Osteoblast (primary cell): ENCODE data around the gene REEP5. TPM values are rescaled to one million over a fixed set of nuclear protein-coding genes. Genes with fewer than 3 reads are reported as not detected.
"Not testable (repeated sequence)": the region's sequence is repeated elsewhere in the genome, so short reads cannot be mapped to it uniquely, and the experiment has no call there.

Experiments
- DNase-seq: peaks from one replicate; pipeline ENCODE4 v3.0.0; 2011; ENCODE audit warnings: low spot score, mixed read lengths; ENCODE audit not compliant: insufficient read length; ENCODE audit errors: missing footprints
- H2AFZ ChIP-seq: 2 replicates; pipeline ENCODE4 v1.6.0; 2011; ENCODE audit warnings: mild to moderate bottlenecking, low read length
- H3K27ac ChIP-seq: 2 replicates; pipeline ENCODE4 v1.5.1; 2011; ENCODE audit warnings: mild to moderate bottlenecking, low read depth, low read length, moderate library complexity
- H3K27me3 ChIP-seq: 2 replicates; pipeline ENCODE4 v1.6.0; 2012; ENCODE audit warnings: mild to moderate bottlenecking, control low read depth, inconsistent platforms, low read length, moderate library complexity; ENCODE audit not compliant: insufficient read depth
- H3K36me3 ChIP-seq: 2 replicates; pipeline ENCODE4 v1.5.1; 2011; ENCODE audit warnings: mild to moderate bottlenecking, low read length, control low read depth, moderate library complexity; ENCODE audit not compliant: insufficient read depth
- H3K4me1 ChIP-seq: 2 replicates; pipeline ENCODE4 v1.5.1; 2011; ENCODE audit warnings: mild to moderate bottlenecking, low read length, control low read depth, moderate library complexity; ENCODE audit not compliant: insufficient read depth
- H3K4me2 ChIP-seq: 2 replicates; pipeline ENCODE4 v1.6.0; 2011; ENCODE audit warnings: mild to moderate bottlenecking, low read length; ENCODE audit not compliant: insufficient read depth
- H3K4me3 ChIP-seq: fragments of 200-600 bp; sonication (generic); 3 replicates; pipeline ENCODE4 v1.5.1; 2012; ENCODE audit warnings: mild to moderate bottlenecking, low read length, inconsistent platforms; ENCODE audit not compliant: insufficient read depth
- H3K79me2 ChIP-seq: 2 replicates; pipeline ENCODE4 v1.6.0; 2012; ENCODE audit warnings: mild to moderate bottlenecking, low read length, control low read depth, inconsistent platforms; ENCODE audit not compliant: insufficient read depth
- H3K9me3 ChIP-seq: 2 replicates; pipeline ENCODE4 v1.5.1; 2011; ENCODE audit warnings: low read depth, low read length, control low read depth
- H4K20me1 ChIP-seq: 2 replicates; pipeline ENCODE4 v1.6.0; 2012; ENCODE audit warnings: mild to moderate bottlenecking, low read length, control low read depth; ENCODE audit not compliant: insufficient read depth
- total RNA-seq: library from RNA; depleted of rRNA; stranded (reverse); fragments of >200 nt; gene quantifications from 2 replicates; pipeline ENCODE4 v1.2.3, GENCODE V29; 2012
- TF ChIP-seq, protein P1 (sequence below): IDR thresholded peaks from 2 replicates; pipeline ENCODE4 v1.5.1; 2011; ENCODE audit warnings: mild to moderate bottlenecking, low read depth, low read length, moderate library complexity; ENCODE audit errors: extremely low read depth

REEP5 gene
- total RNA-seq, 1 donor = 37.3 TPM

DNA sequence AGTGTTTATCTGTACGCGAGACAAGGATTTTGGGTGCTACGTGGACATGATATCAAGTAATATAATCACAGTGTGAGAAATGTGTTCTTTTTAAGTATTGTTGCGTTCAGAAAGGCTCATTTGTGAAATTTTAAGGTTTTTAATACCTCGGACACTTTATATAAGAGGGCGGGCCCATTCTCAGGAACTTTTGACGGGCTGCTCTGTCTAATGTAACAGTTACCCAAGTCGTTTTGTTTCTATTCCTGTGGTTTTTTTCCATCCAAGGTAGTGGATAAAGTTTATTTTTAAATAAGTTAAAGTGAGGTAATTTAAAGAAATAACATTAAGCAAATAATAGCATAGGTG, 60.4 kb downstream of the REEP5 start:
- Histone ChIP-seq H2AFZ (peak overlapping the region; percentile 99), H3K4me1 (peaks cover 24% of the 10 kb centered on the region), H3K27ac (peak overlapping the region; percentile 93), H4K20me1 (peaks cover 13% of the 10 kb centered on the region), H3K36me3 (peaks cover 36% of the 10 kb centered on the region), H3K4me3 (peak overlapping the region; percentile 88), H3K27me3 (no peaks in the 10 kb centered on the region), H3K9me3 (no peaks in the 10 kb centered on the region), H3K4me2 (peak overlapping the region; percentile 98), H3K79me2 (peaks cover 48% of the 10 kb centered on the region)
- TF ChIP-seq, protein P1, sequence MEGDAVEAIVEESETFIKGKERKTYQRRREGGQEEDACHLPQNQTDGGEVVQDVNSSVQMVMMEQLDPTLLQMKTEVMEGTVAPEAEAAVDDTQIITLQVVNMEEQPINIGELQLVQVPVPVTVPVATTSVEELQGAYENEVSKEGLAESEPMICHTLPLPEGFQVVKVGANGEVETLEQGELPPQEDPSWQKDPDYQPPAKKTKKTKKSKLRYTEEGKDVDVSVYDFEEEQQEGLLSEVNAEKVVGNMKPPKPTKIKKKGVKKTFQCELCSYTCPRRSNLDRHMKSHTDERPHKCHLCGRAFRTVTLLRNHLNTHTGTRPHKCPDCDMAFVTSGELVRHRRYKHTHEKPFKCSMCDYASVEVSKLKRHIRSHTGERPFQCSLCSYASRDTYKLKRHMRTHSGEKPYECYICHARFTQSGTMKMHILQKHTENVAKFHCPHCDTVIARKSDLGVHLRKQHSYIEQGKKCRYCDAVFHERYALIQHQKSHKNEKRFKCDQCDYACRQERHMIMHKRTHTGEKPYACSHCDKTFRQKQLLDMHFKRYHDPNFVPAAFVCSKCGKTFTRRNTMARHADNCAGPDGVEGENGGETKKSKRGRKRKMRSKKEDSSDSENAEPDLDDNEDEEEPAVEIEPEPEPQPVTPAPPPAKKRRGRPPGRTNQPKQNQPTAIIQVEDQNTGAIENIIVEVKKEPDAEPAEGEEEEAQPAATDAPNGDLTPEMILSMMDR = no peak
- peak; percentile 58 for DNase-seq

DNA sequence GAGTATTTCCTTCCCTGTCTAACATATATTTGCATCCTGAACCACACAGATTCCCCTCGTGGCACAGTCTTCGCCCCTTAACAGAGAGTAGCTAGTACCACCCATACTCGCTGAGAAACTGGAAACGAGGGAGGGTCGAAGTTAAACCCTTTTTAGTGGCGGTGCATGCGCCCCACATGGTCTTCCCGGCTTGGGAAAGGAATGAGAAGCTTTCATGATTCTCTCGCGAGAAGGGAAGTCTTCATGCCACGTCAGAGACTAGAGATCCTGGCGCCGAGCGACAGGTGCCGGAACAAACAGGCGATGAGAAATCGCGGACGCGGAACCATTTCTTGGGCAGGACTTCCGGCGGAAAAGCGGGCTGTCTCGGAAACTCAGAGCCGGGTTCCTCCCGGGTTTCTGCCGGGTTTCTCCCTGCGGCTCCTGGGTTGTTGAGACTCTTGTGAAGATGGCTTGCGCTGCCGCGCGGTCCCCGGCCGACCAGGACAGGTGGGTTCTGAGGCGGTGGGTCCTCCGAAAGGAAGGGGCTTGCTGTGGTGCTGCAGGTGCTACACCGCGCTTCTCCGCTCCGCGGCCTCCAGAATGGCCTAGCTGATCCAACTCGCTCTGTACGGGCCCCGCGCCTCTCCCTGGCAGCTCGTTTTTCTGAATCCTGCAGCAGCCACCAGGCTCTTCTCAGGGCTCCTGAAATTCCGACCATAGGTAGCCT, 60.9 kb downstream of the REEP5 start, which contains the start of gene SRP19:
Gene SRP19 (plus strand): TSS at position 359 of the 709 bp plus-strand sequence. CDS start 90 bp downstream, at position 449.
- Histone ChIP-seq H3K27ac (peak within 1 kb of the TSS; percentile 93), H3K4me1 (peaks cover 24% of the 10 kb centered on the region), H3K27me3 (no peaks in the 10 kb centered on the region), H3K9me3 (no peaks in the 10 kb centered on the region), H3K36me3 (peaks cover 31% of the 10 kb centered on the region), H3K4me2 (peak within 1 kb of the TSS; percentile 98), H3K79me2 (peaks cover 44% of the 10 kb centered on the region), H2AFZ (peak within 1 kb of the TSS; percentile 99), H3K4me3 (peak within 1 kb of the TSS; percentile 88), H4K20me1 (peaks cover 13% of the 10 kb centered on the region)
- TF ChIP-seq, protein P1 = no peak
- peak; percentile 95 for DNase-seq

DNA sequence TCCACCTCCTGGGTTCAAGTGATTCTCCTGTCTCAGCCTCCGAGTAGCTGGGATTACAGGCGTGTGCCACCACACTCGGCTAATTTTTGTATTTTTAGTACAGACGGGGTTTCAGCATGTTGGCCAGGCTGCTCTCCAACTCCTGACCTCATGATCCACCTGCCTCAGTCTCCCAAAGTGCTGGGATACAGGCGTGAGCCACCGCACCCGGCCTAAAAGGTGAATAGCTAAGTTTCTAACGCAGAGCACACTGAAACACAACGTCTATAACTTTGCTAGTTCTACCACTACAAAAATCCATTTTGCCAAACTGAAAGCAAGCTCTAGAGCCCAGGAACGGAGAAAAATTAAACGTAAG, 61.5 kb downstream of the REEP5 start:
- H3K27me3 ChIP-seq, DNase-seq, H3K9me3 ChIP-seq: not testable (repeated sequence)
- H4K20me1 ChIP-seq = peaks cover 13% of the 10 kb centered on the region
- H3K4me3 ChIP-seq = peak overlapping the region; percentile 88
- H2AFZ ChIP-seq = peak overlapping the region; percentile 99
- peak overlapping the region; percentile 93 for H3K27ac ChIP-seq
- H3K79me2 ChIP-seq = peaks cover 42% of the 10 kb centered on the region
- peak overlapping the region; percentile 98 for H3K4me2 ChIP-seq
- H3K36me3 ChIP-seq = peaks cover 27% of the 10 kb centered on the region
- H3K4me1 ChIP-seq = peaks cover 24% of the 10 kb centered on the region

DNA sequence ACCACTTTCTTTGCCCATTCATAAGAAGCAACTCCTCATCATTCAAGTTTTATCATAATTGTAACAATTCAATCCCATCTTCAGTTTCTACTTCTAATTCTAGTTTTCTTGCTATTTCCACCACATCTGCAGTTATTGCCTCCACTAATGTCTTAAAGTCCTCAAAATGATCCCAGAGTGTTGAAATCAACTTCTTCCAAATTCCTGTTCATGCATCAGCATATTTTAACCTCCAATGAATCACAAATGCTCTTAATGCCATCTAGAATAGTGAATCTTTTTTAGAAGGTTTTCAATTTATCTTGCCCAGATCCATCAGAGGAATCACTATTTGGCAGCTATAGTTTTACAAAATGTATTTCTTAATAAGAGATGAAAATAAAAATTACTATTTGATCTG, 64.2 kb downstream of the REEP5 start:
- Histone ChIP-seq H3K9me3 (no peaks in the 10 kb centered on the region), H3K36me3 (peaks cover 2% of the 10 kb centered on the region), H3K79me2 (peaks cover 20% of the 10 kb centered on the region), H3K4me1 (peaks cover 14% of the 10 kb centered on the region), H3K27me3 (no peaks in the 10 kb centered on the region), H3K4me2 (no peak overlapping the region), H3K27ac (no peak overlapping the region), H4K20me1 (peaks cover 3% of the 10 kb centered on the region), H2AFZ (no peak overlapping the region), H3K4me3 (no peak overlapping the region)
- TF ChIP-seq, protein P1 = no peak
- no peak for DNase-seq
